HCT116 (cell line): ENCODE results near the gene RPS6KC1. TPM values are rescaled to one million over a fixed set of nuclear protein-coding genes. Genes with fewer than 3 reads are reported as not detected.

Source experiments
- ATAC-seq: fragments of 200-7000 bp; cut with Tn5 transposase; 2 replicates; pipeline ENCODE4 v1.9.1; 2020; ENCODE audit warnings: mild to moderate bottlenecking, moderate library complexity
- BruUV-seq: library from RNA; stranded (reverse); fragments of 400-500 nt; replicated peaks from 2 replicates; lab custom pipeline; 2021; lab: Mats Ljungman, UMichigan
- CTCF ChIA-PET: fragments of 300-600 bp; sonication (Branson Sonifier 250); formaldehyde crosslinking; loops from one replicate; lab custom pipeline; 2021; ENCODE audit warnings: antibody characterized with exemption; lab: Charles Lee
- POLR2A ChIA-PET: fragments of 300-600, 350-600 bp; sonication (Branson Sonifier 250); formaldehyde crosslinking; loops from one replicate; lab custom pipeline; 2021; ENCODE audit warnings: antibody characterized with exemption; lab: Charles Lee
- RAD21 ChIA-PET, 2 experiments: fragments of 300-600 bp; sonication (Branson Sonifier 250); formaldehyde crosslinking; loops; one replicate each; lab custom pipeline; 2023; ENCODE audit warnings: low total read pairs in 2 of 2; ENCODE audit not compliant: uncharacterized antibody in 2 of 2, unreplicated experiment in 2 of 2, low non-redundant PET in 1 of 2; lab: Charles Lee
- DNase-seq: peaks from one replicate; pipeline ENCODE4 v3.0.0-alpha.2; 2010; ENCODE audit warnings: low read depth, low spot score
- H2AFZ ChIP-seq: fragments of 200-600 bp; shearing (Covaris generic), sonication (generic); 2 replicates; pipeline ENCODE4 v1.6.1; 2017; ENCODE audit warnings: low read depth, mixed run types, mixed read lengths, antibody characterized with exemption, low read length; ENCODE audit not compliant: poor library complexity, severe bottlenecking
- H3K27ac ChIP-seq: 2 replicates; pipeline ENCODE4 v1.5.1; 2012; ENCODE audit warnings: low read depth, low read length
- H3K27me3 ChIP-seq: fragments of 200-600 bp; sonication (generic); 2 replicates; pipeline ENCODE4 v1.6.1; 2016; ENCODE audit warnings: mixed run types, low read length, mixed read lengths; ENCODE audit not compliant: insufficient read depth
- H3K36me3 ChIP-seq, 2 experiments: fragments of 200-500 bp in 1 of 2; fragments of 200-600 bp in 1 of 2; sonication (Bioruptor generic) in 1 of 2; sonication (generic) in 1 of 2; 2 replicates each; pipeline versions ENCODE4 v1.5.1 to v1.6.1; 2014 to 2016; ENCODE audit warnings: low read length in 2 of 2, inconsistent platforms in 1 of 2, mixed read lengths in 1 of 2, mixed run types in 1 of 2; ENCODE audit not compliant: insufficient read depth in 2 of 2, control insufficient read depth in 1 of 2
- H3K4me1 ChIP-seq, 2 experiments: fragments of 200-600 bp in 1 of 2; sonication (generic) in 1 of 2; 2 replicates each; pipeline versions ENCODE4 v1.5.1 to v1.6.1; 2012 to 2017; ENCODE audit warnings: low read length in 2 of 2, inconsistent platforms in 1 of 2, mild to moderate bottlenecking in 1 of 2, mixed read lengths in 1 of 2, mixed run types in 1 of 2, moderate library complexity in 1 of 2; ENCODE audit not compliant: insufficient read depth in 2 of 2, control insufficient read depth in 1 of 2
- H3K4me2 ChIP-seq: fragments of 200-600 bp; sonication (generic); 2 replicates; pipeline ENCODE4 v1.6.1; 2017; ENCODE audit warnings: mixed run types, low read length, mixed read lengths
- H3K4me3 ChIP-seq, 2 experiments: fragments of 200-600 bp in 1 of 2; sonication (generic) in 1 of 2; replicated peaks in 1 of 2; 2 replicates each; pipeline ENCODE4 v1.5.1; 2011 to 2016; ENCODE audit warnings: low read length in 2 of 2, control low read depth in 1 of 2, low read depth in 1 of 2, mild to moderate bottlenecking in 1 of 2, mixed read lengths in 1 of 2, mixed run types in 1 of 2
- H3K79me2 ChIP-seq: fragments of 200-600 bp; sonication (generic); 2 replicates; pipeline ENCODE4 v1.6.1; 2017; ENCODE audit warnings: mild to moderate bottlenecking, mixed run types, low read length, moderate library complexity, mixed read lengths; ENCODE audit not compliant: insufficient read depth
- H3K9ac ChIP-seq: fragments of 200-600 bp; sonication (generic); 2 replicates; pipeline ENCODE4 v1.6.1; 2016; ENCODE audit warnings: low read length, mixed read lengths
- H3K9me2 ChIP-seq: fragments of 200-600 bp; sonication (generic), shearing (Covaris generic); 2 replicates; pipeline ENCODE4 v1.6.1; 2017; ENCODE audit warnings: mixed run types, mild to moderate bottlenecking, moderate library complexity; ENCODE audit not compliant: insufficient read depth
- H3K9me3 ChIP-seq, 2 experiments: fragments of 200-500 bp in 1 of 2; fragments of 200-600 bp in 1 of 2; sonication (Bioruptor generic) in 1 of 2; sonication (generic) in 1 of 2; 2 replicates each; pipeline ENCODE4 v1.6.1; 2014 to 2017; ENCODE audit warnings: low read length in 2 of 2, mixed read lengths in 2 of 2, inconsistent platforms in 1 of 2, low read depth in 1 of 2, mild to moderate bottlenecking in 1 of 2, mixed run types in 1 of 2, moderate library complexity in 1 of 2; ENCODE audit not compliant: control insufficient read depth in 1 of 2, insufficient read depth in 1 of 2
- H4K20me1 ChIP-seq: fragments of 200-600 bp; sonication (generic), shearing (Covaris generic); 2 replicates; pipeline ENCODE4 v1.6.1; 2017; ENCODE audit warnings: mixed run types, mild to moderate bottlenecking, moderate library complexity; ENCODE audit not compliant: insufficient read depth
- ATF3 ChIP-seq: IDR thresholded peaks from 2 replicates; pipeline ENCODE4 v1.6.1; 2012
- CEBPB ChIP-seq: IDR thresholded peaks from 2 replicates; pipeline ENCODE4 v1.6.1; 2012; ENCODE audit warnings: low read depth
- EGR1 ChIP-seq: IDR thresholded peaks from 2 replicates; pipeline ENCODE4 v1.6.1; 2012; ENCODE audit warnings: low read depth
- ELF1 ChIP-seq: IDR thresholded peaks from 2 replicates; pipeline ENCODE4 v1.6.1; 2012; ENCODE audit warnings: low read depth, borderline replicate concordance
- EZH2phosphoT487 ChIP-seq: fragments of 200-600 bp; IDR thresholded peaks from 2 replicates; pipeline ENCODE4 v1.6.1; 2018; ENCODE audit warnings: antibody characterized with exemption, borderline replicate concordance
- FOSL1 ChIP-seq: IDR thresholded peaks from 2 replicates; pipeline ENCODE4 v1.6.1; 2012; ENCODE audit warnings: low read depth
- SIN3A ChIP-seq: IDR thresholded peaks from 2 replicates; pipeline ENCODE4 v1.6.1; 2012; ENCODE audit warnings: low read depth
- SRF ChIP-seq: IDR thresholded peaks from 2 replicates; pipeline ENCODE4 v1.6.1; 2012; ENCODE audit warnings: low read depth
- ZFX ChIP-seq: fragments of 450-650 bp; IDR thresholded peaks from 2 replicates; pipeline ENCODE4 v1.6.1; 2017
- ZNF274 ChIP-seq: fragments of 200-500 bp; sonication (Bioruptor generic); IDR thresholded peaks from 2 replicates; pipeline ENCODE4 v1.6.1; 2014; ENCODE audit warnings: mild to moderate bottlenecking, low read depth, low read length, inconsistent platforms
- intact Hi-C: fragments of 100-400 bp; cut with micrococcal nuclease; formaldehyde crosslinking; loops from 2 replicates; pipeline ENCODE4 v1.10.0; 2022
- total RNA-seq: library from RNA; stranded (reverse); gene quantifications from one replicate; pipeline ENCODE4 v1.2.1, GENCODE V29; 2021; ENCODE audit not compliant: unreplicated experiment
- TF ChIP-seq, protein P1 (sequence below): IDR thresholded peaks from 2 replicates; pipeline ENCODE4 v1.6.1; 2011; ENCODE audit warnings: mild to moderate bottlenecking, low read length, moderate library complexity; ENCODE audit not compliant: insufficient replicate concordance; ENCODE audit errors: extremely low read depth
- TF ChIP-seq, protein P2 (sequence below): IDR thresholded peaks from 2 replicates; pipeline ENCODE4 v1.6.1; 2012

Gene RPS6KC1
- total RNA-seq, 1 experiment from 2014 or later: 15.9 TPM

DNA sequence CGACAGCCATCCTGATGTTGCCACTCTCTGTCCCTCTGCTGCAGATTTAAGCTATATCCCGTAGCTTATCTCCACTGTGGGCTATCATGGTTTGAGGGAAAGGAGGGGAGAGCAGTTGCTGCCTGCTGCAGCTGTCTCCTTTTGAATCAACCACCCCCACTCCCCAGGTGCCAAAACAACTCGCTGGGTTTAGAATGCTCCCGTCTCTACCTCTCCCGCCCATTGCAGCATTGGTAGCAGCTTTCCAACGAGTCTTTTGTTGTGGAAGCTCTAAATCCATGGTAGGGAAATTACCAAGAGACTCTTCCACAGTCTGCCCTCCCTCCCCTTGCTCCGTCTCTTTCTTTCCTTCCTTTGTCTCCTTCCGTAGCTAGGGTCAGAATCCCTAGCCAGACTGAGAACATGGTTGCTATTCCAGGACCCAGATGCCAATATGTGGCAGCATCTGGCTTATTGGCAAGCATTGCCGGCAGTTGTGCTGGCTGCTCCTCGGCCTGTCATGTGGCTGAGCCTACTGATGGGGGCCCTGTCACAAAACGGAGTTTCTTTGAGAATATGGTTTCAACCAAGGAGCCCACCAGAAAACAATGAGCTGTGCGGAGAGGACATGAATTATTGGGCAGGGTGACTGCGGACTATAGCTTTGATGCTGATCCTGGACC, 230.7 kb downstream of the RPS6KC1 start:
- RAD21 ChIA-PET: no interaction called here
- intact Hi-C loops: no loop called here
- DNase-seq: no peak
- Histone ChIP-seq H3K9me3 (no peaks in the 10 kb centered on the region), H3K79me2 (no peaks in the 10 kb centered on the region), H3K4me2 (no peak overlapping the region), H3K36me3 (no peaks in the 10 kb centered on the region), H3K9me2 (no peaks in the 10 kb centered on the region), H3K27ac (no peak overlapping the region), H3K4me3 (no peak overlapping the region), H3K4me1 (no peaks in the 10 kb centered on the region), H3K9ac (no peak overlapping the region), H2AFZ (no peak overlapping the region), H4K20me1 (no peaks in the 10 kb centered on the region), H3K27me3 (no peaks in the 10 kb centered on the region)
- POLR2A ChIA-PET: no interaction called here
- TF ChIP-seq ATF3 (no peak), ZFX (no peak), SRF (no peak), CEBPB (no peak)
- ATAC-seq: no peak
- no TSS peak for BruUV-seq
- CTCF ChIA-PET: no interaction called here

- Histone ChIP-seq H3K27ac (no peak overlapping the region), H3K36me3 (no peaks in the 10 kb centered on the region), H3K4me1 (no peaks in the 10 kb centered on the region), H3K79me2 (no peaks in the 10 kb centered on the region), H3K27me3 (no peaks in the 10 kb centered on the region), H4K20me1 (no peaks in the 10 kb centered on the region), H3K9me2 (no peaks in the 10 kb centered on the region), H3K9ac (no peak overlapping the region), H3K4me3 (no peak overlapping the region), H2AFZ (no peak overlapping the region), H3K4me2 (no peak overlapping the region), H3K9me3 (no peaks in the 10 kb centered on the region)
- intact Hi-C loops: no loop called here
- ChIA-PET CTCF (no interaction called here), POLR2A (no interaction called here), RAD21 (no interaction called here)
- DNase-seq (no peak), ATAC-seq (no peak)
- BruUV-seq: no TSS peak
- TF ChIP-seq ELF1 (no peak), EZH2phosphoT487 (no peak), ZFX (no peak), SRF (no peak), SIN3A (no peak), FOSL1 (no peak), CEBPB (no peak), ZNF274 (no peak), EGR1 (no peak)
- TF ChIP-seq, protein P1, sequence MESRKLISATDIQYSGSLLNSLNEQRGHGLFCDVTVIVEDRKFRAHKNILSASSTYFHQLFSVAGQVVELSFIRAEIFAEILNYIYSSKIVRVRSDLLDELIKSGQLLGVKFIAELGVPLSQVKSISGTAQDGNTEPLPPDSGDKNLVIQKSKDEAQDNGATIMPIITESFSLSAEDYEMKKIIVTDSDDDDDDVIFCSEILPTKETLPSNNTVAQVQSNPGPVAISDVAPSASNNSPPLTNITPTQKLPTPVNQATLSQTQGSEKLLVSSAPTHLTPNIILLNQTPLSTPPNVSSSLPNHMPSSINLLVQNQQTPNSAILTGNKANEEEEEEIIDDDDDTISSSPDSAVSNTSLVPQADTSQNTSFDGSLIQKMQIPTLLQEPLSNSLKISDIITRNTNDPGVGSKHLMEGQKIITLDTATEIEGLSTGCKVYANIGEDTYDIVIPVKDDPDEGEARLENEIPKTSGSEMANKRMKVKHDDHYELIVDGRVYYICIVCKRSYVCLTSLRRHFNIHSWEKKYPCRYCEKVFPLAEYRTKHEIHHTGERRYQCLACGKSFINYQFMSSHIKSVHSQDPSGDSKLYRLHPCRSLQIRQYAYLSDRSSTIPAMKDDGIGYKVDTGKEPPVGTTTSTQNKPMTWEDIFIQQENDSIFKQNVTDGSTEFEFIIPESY: no peak
- TF ChIP-seq, protein P2, sequence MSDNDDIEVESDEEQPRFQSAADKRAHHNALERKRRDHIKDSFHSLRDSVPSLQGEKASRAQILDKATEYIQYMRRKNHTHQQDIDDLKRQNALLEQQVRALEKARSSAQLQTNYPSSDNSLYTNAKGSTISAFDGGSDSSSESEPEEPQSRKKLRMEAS: no peak
Observed at GRCh38 chr1:213284626-213285025, 233.6 kb downstream of the RPS6KC1 start.
